ENCODE data around the gene CCDC85C. TPM values are rescaled to one million over a fixed set of nuclear protein-coding genes. Genes with fewer than 3 reads are reported as not detected.

The CCDC85C gene
- total RNA-seq, 1 donor from 2014 or later = 16.6 TPM

DNA sequence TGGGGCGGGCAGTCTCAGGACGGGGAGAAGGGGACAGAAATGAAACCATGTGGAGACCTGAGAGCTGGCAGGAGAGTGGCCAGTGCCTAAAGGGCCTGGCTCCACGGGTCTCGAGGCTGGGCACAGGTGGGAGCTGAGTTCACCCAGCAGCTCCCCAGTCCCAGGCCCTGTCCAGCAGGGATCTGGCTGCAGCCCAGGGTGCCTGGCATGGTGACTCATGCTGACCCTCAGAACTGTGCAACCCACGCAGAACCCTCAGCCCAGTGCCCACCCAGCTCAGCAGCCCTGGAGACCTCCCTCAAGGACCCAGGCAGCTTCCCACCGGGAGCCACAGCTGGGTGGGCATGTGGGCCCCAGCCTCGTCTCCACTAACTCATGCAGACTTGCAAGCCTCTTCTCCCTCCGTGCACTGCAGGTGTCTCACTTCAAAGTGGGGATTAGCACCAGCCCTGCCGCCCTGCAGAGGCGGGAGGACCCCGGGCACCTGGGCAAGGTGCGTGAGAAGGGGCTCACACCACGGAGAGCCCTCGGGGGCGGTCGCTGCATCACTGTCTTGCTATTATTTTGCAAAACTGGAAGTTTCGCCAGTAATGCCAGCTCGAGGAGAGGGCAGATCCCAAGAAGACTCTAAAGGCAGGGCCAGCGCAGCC, 76.5 kb downstream of the CCDC85C start:
- no peaks in the 10 kb centered on the region for H3K36me3 ChIP-seq (ENCODE audit: insufficient read depth, low read length)
- H3K27ac ChIP-seq (ENCODE audit: low read depth, low read length) = no peak overlapping the region
- H3K9ac ChIP-seq (ENCODE audit: low read length) = no peak overlapping the region
- no peaks in the 10 kb centered on the region for H3K9me3 ChIP-seq (ENCODE audit: insufficient read depth, low read depth, low read length)
- H3K27ac Mint-ChIP-seq (ENCODE audit: unreplicated experiment) = no peak overlapping the region
- peaks cover 23% of the 10 kb centered on the region for H3K79me2 ChIP-seq (ENCODE audit: insufficient read depth, low read length)
- H3K27me3 Mint-ChIP-seq (ENCODE audit: low read depth, unreplicated experiment) = no peaks in the 10 kb centered on the region
- no peak overlapping the region for H2AFZ ChIP-seq (ENCODE audit: low read depth, low read length)
- no peaks in the 10 kb centered on the region for H3K36me3 Mint-ChIP-seq (ENCODE audit: low read depth, unreplicated experiment)
- H3K4me3 ChIP-seq (ENCODE audit: insufficient read depth, low read depth, low read length) = no peak overlapping the region
- no peaks in the 10 kb centered on the region for H3K9me3 Mint-ChIP-seq (ENCODE audit: unreplicated experiment)
- peak overlapping the region; percentile 34 for H3K4me3 Mint-ChIP-seq (ENCODE audit: unreplicated experiment)
- TF ChIP-seq EZH2 (IDR thresholded peaks at IDR 0.05; ENCODE audit: insufficient read depth, low read length) (no peak), CTCF (IDR thresholded peaks at IDR 0.05; ENCODE audit: insufficient read depth, low read depth, low read length) (no peak)
- DNase-seq (ENCODE audit: low read depth) (no peak), FAIRE-seq (no peak)
- H4K20me1 ChIP-seq (ENCODE audit: insufficient read depth, low read length) = no peaks in the 10 kb centered on the region
- peaks cover 17% of the 10 kb centered on the region for H3K4me1 Mint-ChIP-seq (ENCODE audit: low read depth, unreplicated experiment)
- peaks cover 51% of the 10 kb centered on the region for H3K4me1 ChIP-seq (ENCODE audit: insufficient read depth, low read length)
- H3K4me2 ChIP-seq (ENCODE audit: low read length) = no peak overlapping the region
- no peaks in the 10 kb centered on the region for H3K27me3 ChIP-seq (ENCODE audit: insufficient read depth, low read length)

- Histone ChIP-seq H2AFZ (ENCODE audit: low read depth, low read length) (no peak overlapping the region), H3K36me3 (ENCODE audit: insufficient read depth, low read length) (no peaks in the 10 kb centered on the region), H3K4me1 (ENCODE audit: insufficient read depth, low read length) (peaks cover 51% of the 10 kb centered on the region), H3K9me3 (ENCODE audit: insufficient read depth, low read depth, low read length) (no peaks in the 10 kb centered on the region), H3K79me2 (ENCODE audit: insufficient read depth, low read length) (peaks cover 19% of the 10 kb centered on the region), H3K27ac (ENCODE audit: low read depth, low read length) (no peak overlapping the region), H3K4me2 (ENCODE audit: low read length) (no peak overlapping the region), H3K9ac (ENCODE audit: low read length) (no peak overlapping the region), H3K27me3 (ENCODE audit: insufficient read depth, low read length) (no peaks in the 10 kb centered on the region), H3K4me3 (ENCODE audit: insufficient read depth, low read depth, low read length) (no peak overlapping the region), H4K20me1 (ENCODE audit: insufficient read depth, low read length) (no peaks in the 10 kb centered on the region)
- Mint-ChIP-seq H3K4me3 (ENCODE audit: unreplicated experiment) (peak overlapping the region; percentile 34), H3K36me3 (ENCODE audit: low read depth, unreplicated experiment) (no peaks in the 10 kb centered on the region), H3K27me3 (ENCODE audit: low read depth, unreplicated experiment) (no peaks in the 10 kb centered on the region), H3K9me3 (ENCODE audit: unreplicated experiment) (no peaks in the 10 kb centered on the region), H3K27ac (ENCODE audit: unreplicated experiment) (no peak overlapping the region), H3K4me1 (ENCODE audit: low read depth, unreplicated experiment) (peaks cover 20% of the 10 kb centered on the region)
- FAIRE-seq (no peak), DNase-seq (ENCODE audit: low read depth) (no peak)
- TF ChIP-seq EZH2 (IDR thresholded peaks at IDR 0.05; ENCODE audit: insufficient read depth, low read length) (no peak), CTCF (IDR thresholded peaks at IDR 0.05; ENCODE audit: insufficient read depth, low read depth, low read length) (no peak)
These were observed 77.0 kb downstream of the CCDC85C start for GRCh38 chr14:99527026-99527425.

DNA sequence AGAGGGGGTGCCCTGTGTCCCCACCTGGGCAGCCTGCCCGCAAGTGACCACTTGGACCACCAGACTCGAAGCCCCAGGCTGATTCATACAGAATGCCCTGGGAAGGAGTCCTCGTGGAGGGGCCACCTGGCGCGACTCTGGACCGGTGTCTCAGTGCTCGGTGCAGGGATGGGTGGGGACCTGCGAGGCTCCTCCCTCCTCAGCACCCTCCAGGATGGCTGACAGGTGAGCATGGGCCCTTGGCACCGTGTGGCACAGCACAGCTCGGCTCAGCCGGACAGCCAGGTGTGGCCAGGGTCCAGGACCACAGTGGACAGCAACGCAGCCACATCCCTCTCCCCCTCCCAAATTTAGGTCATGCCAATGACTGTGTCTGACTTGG, 78.3 kb downstream of the CCDC85C start:
- Histone ChIP-seq H2AFZ (ENCODE audit: low read depth, low read length) (no peak overlapping the region), H3K27ac (ENCODE audit: low read depth, low read length) (no peak overlapping the region), H3K27me3 (ENCODE audit: insufficient read depth, low read length) (no peaks in the 10 kb centered on the region), H3K9ac (ENCODE audit: low read length) (no peak overlapping the region), H3K4me3 (ENCODE audit: insufficient read depth, low read depth, low read length) (no peak overlapping the region), H3K36me3 (ENCODE audit: insufficient read depth, low read length) (no peaks in the 10 kb centered on the region), H3K79me2 (ENCODE audit: insufficient read depth, low read length) (peaks cover 18% of the 10 kb centered on the region), H3K4me1 (ENCODE audit: insufficient read depth, low read length) (peaks cover 41% of the 10 kb centered on the region), H4K20me1 (ENCODE audit: insufficient read depth, low read length) (no peaks in the 10 kb centered on the region), H3K4me2 (ENCODE audit: low read length) (no peak overlapping the region), H3K9me3 (ENCODE audit: insufficient read depth, low read depth, low read length) (no peaks in the 10 kb centered on the region)
- H3K27ac Mint-ChIP-seq (ENCODE audit: unreplicated experiment) = no peak overlapping the region
- H3K36me3 Mint-ChIP-seq (ENCODE audit: low read depth, unreplicated experiment) = no peaks in the 10 kb centered on the region
- H3K9me3 Mint-ChIP-seq (ENCODE audit: unreplicated experiment) = no peaks in the 10 kb centered on the region
- no peak for FAIRE-seq
- no peak overlapping the region for H3K4me3 Mint-ChIP-seq (ENCODE audit: unreplicated experiment)
- peaks cover 10% of the 10 kb centered on the region for H3K4me1 Mint-ChIP-seq (ENCODE audit: low read depth, unreplicated experiment)
- H3K27me3 Mint-ChIP-seq (ENCODE audit: low read depth, unreplicated experiment) = no peaks in the 10 kb centered on the region
- no peak for DNase-seq (ENCODE audit: low read depth)
- no peak for TF ChIP-seq CTCF (IDR thresholded peaks at IDR 0.05; ENCODE audit: insufficient read depth, low read depth, low read length)
- no peak for TF ChIP-seq EZH2 (IDR thresholded peaks at IDR 0.05; ENCODE audit: insufficient read depth, low read length)
